Measurements from ENCODE around the gene ICA1. TPM values are rescaled to one million over a fixed set of nuclear protein-coding genes. Genes with fewer than 3 reads are reported as not detected.

Gene ICA1
- total RNA-seq, 1 experiment from 2014 or later, result 28.8 TPM

GRCh38 chr7:8251195-8251594 is 10.8 kb downstream of the ICA1 start:
- Histone ChIP-seq H3K4me2 (ENCODE audit: insufficient read depth, insufficient read length, low read length) (no peak overlapping the region), H3K9me3 (ENCODE audit: control insufficient read depth, low read depth, low read length) (no peaks in the 10 kb centered on the region), H2AK5ac (ENCODE audit: insufficient read length, low read length) (no peak overlapping the region), H4K20me1 (ENCODE audit: control insufficient read depth, insufficient read depth, insufficient read length) (no peaks in the 10 kb centered on the region), H3K56ac (ENCODE audit: insufficient read length, low read depth, low read length) (no peak overlapping the region), H3K18ac (ENCODE audit: insufficient read length, low read depth, low read length) (no peak overlapping the region), H3K23ac (ENCODE audit: insufficient read length, low read depth, low read length) (no peak overlapping the region), H3K27ac (ENCODE audit: insufficient read length, low read depth, low read length) (no peak overlapping the region), H2BK120ac (ENCODE audit: low read depth, low read length, poor library complexity, severe bottlenecking) (no peak overlapping the region), H2BK12ac (ENCODE audit: insufficient read length, low read depth, low read length) (no peak overlapping the region), H3K79me2 (ENCODE audit: insufficient read depth, low read length) (no peaks in the 10 kb centered on the region), H2BK15ac (ENCODE audit: low read depth, low read length) (no peak overlapping the region), H2BK20ac (ENCODE audit: low read depth, low read length, poor library complexity, severe bottlenecking) (no peak overlapping the region), H3K9ac (ENCODE audit: extremely low read depth, insufficient read length, low read length) (no peak overlapping the region), H4K5ac (ENCODE audit: insufficient read length, low read depth, low read length) (no peak overlapping the region), H3K79me1 (ENCODE audit: insufficient read depth, low read depth, low read length, poor library complexity, severe bottlenecking) (no peaks in the 10 kb centered on the region), H3K27me3 (ENCODE audit: insufficient read depth, low read length) (no peaks in the 10 kb centered on the region), H4K8ac (replicated peaks; ENCODE audit: insufficient read length, low read depth, low read length) (no peak overlapping the region), H3K4me1 (ENCODE audit: insufficient read depth, low read length) (no peaks in the 10 kb centered on the region; the same call in 1 of the 2 replicates), H3K23me2 (ENCODE audit: insufficient read length, low read depth, low read length, poor library complexity, severe bottlenecking) (no peaks in the 10 kb centered on the region), H4K91ac (ENCODE audit: insufficient read length, low read depth, low read length) (no peak overlapping the region), H3K4ac (ENCODE audit: low read depth, low read length) (no peak overlapping the region), H3K14ac (ENCODE audit: insufficient read depth, low read length) (no peak overlapping the region), H2BK5ac (ENCODE audit: insufficient read length, low read length) (no peak overlapping the region), H3T11ph (ENCODE audit: low read length) (no peak overlapping the region), H2AFZ (ENCODE audit: low read length) (no peak overlapping the region)
- Mint-ChIP-seq H3K9me3 (no peaks in the 10 kb centered on the region), H3K4me3 (no peak overlapping the region), H3K36me3 (ENCODE audit: insufficient read depth in 1 of 3, low read depth in 3 of 3) (no peaks in the 10 kb centered on the region), H3K27ac (no peak overlapping the region), H3K4me1 (peaks cover 5% of the 10 kb centered on the region in 2 experiments; a peak in 3 of 4 replicates), H3K27me3 (ENCODE audit: low read depth) (no peaks in the 10 kb centered on the region)
- no CpG with 5 or more reads among the region's 1 CpG for WGBS (ENCODE audit: extremely low coverage, insufficient read length, low lambda C conversion rate)
- no peak for DNase-seq
- no peak for TF ChIP-seq CTCF (conservative IDR thresholded peaks at IDR 0.05)

Data from H9 (cell line).